SK-N-SH (cell line): ENCODE results near the gene CCDC13. TPM values are rescaled to one million over a fixed set of nuclear protein-coding genes. Genes with fewer than 3 reads are reported as not detected.

Source experiments
- CTCF ChIA-PET: fragments of 300-600, 350-600 bp; formaldehyde crosslinking; extraction: SDS; loops from one replicate; lab custom pipeline; 2021; lab: Yijun Ruan, JAX
- POLR2A ChIA-PET: fragments of 350-600 bp; sonication (Branson Sonifier 250); formaldehyde crosslinking; extraction: SDS; loops from one replicate; lab custom pipeline; 2020; ENCODE audit warnings: antibody characterized with exemption, inconsistent platforms; lab: Yijun Ruan, JAX
- DNase-seq: peaks from one replicate; pipeline ENCODE4 v3.0.0; 2012
- H2AFZ ChIP-seq: fragments of 200-600 bp; sonication (generic); 2 replicates; pipeline ENCODE4 v1.8.1; 2016; ENCODE audit warnings: antibody characterized with exemption, mild to moderate bottlenecking, low read depth
- H3F3A ChIP-seq: fragments of 200-600 bp; sonication (generic); replicated peaks from 2 replicates; pipeline ENCODE3; 2016; ENCODE audit warnings: antibody characterized with exemption, mild to moderate bottlenecking; ENCODE audit not compliant: insufficient read depth
- H3K27ac ChIP-seq, 2 experiments: fragments of 200-500 bp in 1 of 2; fragments of 200-600 bp in 1 of 2; sonication (Bioruptor generic) in 1 of 2; sonication (generic), shearing (Covaris generic) in 1 of 2; 2 replicates each; pipeline versions ENCODE4 v1.5.1 to v1.6.1; 2014 to 2016; ENCODE audit warnings: low read depth in 2 of 2, inconsistent platforms in 1 of 2, low read length in 1 of 2, mild to moderate bottlenecking in 1 of 2, mixed read lengths in 1 of 2
- H3K27me3 ChIP-seq: fragments of 200-600 bp; sonication (generic), shearing (Covaris generic); 2 replicates; pipeline ENCODE4 v1.6.1; 2016; ENCODE audit warnings: mixed run types; ENCODE audit not compliant: insufficient read depth
- H3K36me3 ChIP-seq, 2 experiments: fragments of 200-500 bp in 1 of 2; fragments of 200-600 bp in 1 of 2; sonication (Bioruptor generic) in 1 of 2; sonication (generic) in 1 of 2; replicated peaks in 1 of 2; 2 replicates each; pipeline versions ENCODE3 to v1.5.1; 2014 to 2016; ENCODE audit warnings: low read length in 1 of 2, mild to moderate bottlenecking in 1 of 2; ENCODE audit not compliant: insufficient read depth in 2 of 2, control insufficient read depth in 1 of 2
- H3K4me1 ChIP-seq, 2 experiments: fragments of 200-500 bp in 1 of 2; fragments of 200-600 bp in 1 of 2; sonication (Bioruptor generic) in 1 of 2; sonication (generic), shearing (Covaris generic) in 1 of 2; 2 replicates each; pipeline versions ENCODE4 v1.5.1 to v1.6.1; 2014 to 2016; ENCODE audit warnings: low read depth in 1 of 2, low read length in 1 of 2, mixed run types in 1 of 2; ENCODE audit not compliant: insufficient read depth in 2 of 2, control insufficient read depth in 1 of 2
- H3K4me2 ChIP-seq: fragments of 200-600 bp; sonication (generic), shearing (Covaris generic); 2 replicates; pipeline ENCODE4 v1.6.1; 2017; ENCODE audit warnings: mixed run types
- H3K4me3 ChIP-seq, 2 experiments: fragments of 200-500 bp in 1 of 2; fragments of 200-600 bp in 1 of 2; sonication (Bioruptor generic) in 1 of 2; sonication (generic), shearing (Covaris generic) in 1 of 2; 2 replicates each; pipeline versions ENCODE4 v1.5.1 to v1.8.1; 2014 to 2016; ENCODE audit warnings: low read depth in 2 of 2, inconsistent platforms in 1 of 2, low read length in 1 of 2, mild to moderate bottlenecking in 1 of 2, mixed read lengths in 1 of 2, moderate library complexity in 1 of 2
- H3K79me2 ChIP-seq: fragments of 200-600 bp; sonication (generic); 2 replicates; pipeline ENCODE4 v1.8.1; 2017; ENCODE audit warnings: mild to moderate bottlenecking; ENCODE audit not compliant: insufficient read depth
- H3K9ac ChIP-seq: fragments of 200-600 bp; sonication (generic); 2 replicates; pipeline ENCODE4 v1.6.1; 2017; ENCODE audit warnings: mixed run types
- H3K9me2 ChIP-seq: fragments of 200-600 bp; sonication (generic); 2 replicates; pipeline ENCODE4 v1.6.1; 2017; ENCODE audit warnings: mixed run types
- H3K9me3 ChIP-seq: fragments of 200-600 bp; sonication (generic); 2 replicates; pipeline ENCODE4 v1.6.1; 2017; ENCODE audit warnings: mixed run types, mild to moderate bottlenecking, moderate library complexity
- H4K20me1 ChIP-seq: fragments of 200-600 bp; sonication (generic); 2 replicates; pipeline ENCODE4 v1.6.1; 2017; ENCODE audit warnings: mild to moderate bottlenecking, mixed run types; ENCODE audit not compliant: insufficient read depth
- CHD2 ChIP-seq: fragments of 150-350 bp; IDR thresholded peaks from 2 replicates; pipeline ENCODE4 v1.6.1; 2018; ENCODE audit warnings: low read length; ENCODE audit not compliant: partially characterized antibody
- EP300 ChIP-seq, 2 experiments: IDR thresholded peaks; 2 replicates each; pipeline versions ENCODE4 v1.4.0 to v1.6.1; 2012; ENCODE audit warnings: borderline replicate concordance in 1 of 2, low read depth in 1 of 2, low read length in 1 of 2
- EZH2phosphoT487 ChIP-seq: fragments of 200-600 bp; sonication (generic); IDR thresholded peaks from 2 replicates; pipeline ENCODE4 v1.6.1; 2017; ENCODE audit warnings: low read depth, mixed run types, mild to moderate bottlenecking, antibody characterized with exemption, moderate library complexity, borderline replicate concordance
- GABPA ChIP-seq: IDR thresholded peaks from 2 replicates; pipeline ENCODE4 v1.4.0; 2012; ENCODE audit warnings: low read depth, mild to moderate bottlenecking
- GATA2 ChIP-seq: sonication (generic); formaldehyde crosslinking; IDR thresholded peaks from 2 replicates; pipeline ENCODE4 v1.5.0; 2020; ENCODE audit warnings: mild to moderate bottlenecking, missing genetic modification reagents
- JUND ChIP-seq: IDR thresholded peaks from 2 replicates; pipeline ENCODE4 v1.4.0; 2012
- MXI1 ChIP-seq: IDR thresholded peaks from 2 replicates; pipeline ENCODE4 v1.6.1; 2012; ENCODE audit warnings: mild to moderate bottlenecking, low read depth, low read length, improper control_type of control experiment
- NFIC ChIP-seq: IDR thresholded peaks from 2 replicates; pipeline ENCODE4 v1.4.0; 2012; ENCODE audit warnings: borderline replicate concordance
- NRF1 ChIP-seq: IDR thresholded peaks from 2 replicates; pipeline ENCODE4 v1.6.1; 2012; ENCODE audit warnings: low read depth, mild to moderate bottlenecking, low read length
- POLR2AphosphoS5 ChIP-seq: IDR thresholded peaks from 2 replicates; pipeline ENCODE4 v1.6.1; 2012; ENCODE audit warnings: low read depth, low read length
- SIN3A ChIP-seq: IDR thresholded peaks from 2 replicates; pipeline ENCODE4 v1.6.1; 2012; ENCODE audit warnings: low read depth, mild to moderate bottlenecking, low read length, moderate library complexity, borderline replicate concordance
- SMC3 ChIP-seq: IDR thresholded peaks from 2 replicates; pipeline ENCODE4 v1.6.1; 2012; ENCODE audit warnings: low read depth, low read length, improper control_type of control experiment
- TAF1 ChIP-seq: IDR thresholded peaks from 2 replicates; pipeline ENCODE4 v1.6.1; 2012; ENCODE audit warnings: low read depth, mild to moderate bottlenecking, low read length, moderate library complexity, borderline replicate concordance
- TCF12 ChIP-seq: IDR thresholded peaks from 2 replicates; pipeline ENCODE4 v1.4.0; 2012
- TEAD4 ChIP-seq: IDR thresholded peaks from 2 replicates; pipeline ENCODE4 v1.4.0; 2012; ENCODE audit warnings: mild to moderate bottlenecking, borderline replicate concordance; ENCODE audit not compliant: insufficient read depth
- YY1 ChIP-seq: IDR thresholded peaks from 2 replicates; pipeline ENCODE4 v1.4.0; 2012; ENCODE audit warnings: low read depth, mild to moderate bottlenecking
- WGBS: methylation state at CpG from one replicate; pipeline ENCODE4 v1.1.6; 2017; ENCODE audit warnings: low lambda C conversion rate; 5-methylcytosine and 5-hydroxymethylcytosine counted together
- polyA plus RNA-seq, 3 experiments: library from polyadenylated mRNA; depleted of rRNA; stranded (reverse); fragments of >200 nt; gene quantifications; 2 replicates each; pipeline ENCODE4 v1.2.3, GENCODE V29; 2012
- TF ChIP-seq, protein P1 (sequence below): fragments of 200-600 bp; sonication (generic); IDR thresholded peaks from 2 replicates; pipeline ENCODE4 v1.6.1; 2017; ENCODE audit warnings: antibody characterized with exemption, mild to moderate bottlenecking, moderate library complexity
- TF ChIP-seq, protein P2 (sequence below): IDR thresholded peaks from 2 replicates; pipeline ENCODE4; 2012
- TF ChIP-seq, protein P3 (sequence below): IDR thresholded peaks from 2 replicates; pipeline ENCODE4 v1.4.0; 2012; ENCODE audit warnings: low read depth

Gene CCDC13
- polyA plus RNA-seq, 1 of the 3 experiments (the other 2 are of a cell fraction) = 0.66 TPM

DNA sequence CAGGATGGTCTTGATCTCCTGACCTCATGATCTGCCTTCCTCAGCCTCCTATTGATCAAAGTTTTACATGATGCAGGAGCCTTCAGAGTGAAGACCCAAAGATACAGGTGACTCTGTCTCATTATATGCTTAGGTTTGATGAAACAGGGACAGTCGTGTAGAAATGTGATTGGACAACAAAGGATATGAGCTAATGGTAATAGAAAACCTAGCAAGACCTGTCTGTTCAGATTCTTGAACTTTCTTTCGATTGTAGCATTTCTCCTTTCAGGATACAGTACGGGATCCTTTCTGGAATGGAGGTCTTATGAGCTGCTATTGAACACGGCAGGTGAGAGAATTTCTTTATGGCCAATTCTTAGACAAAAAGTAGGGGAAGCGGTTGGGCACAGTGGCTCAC, 36.1 kb upstream of the CCDC13 start, which contains the start of gene ACKR2:
TSS of gene ACKR2 (plus strand) at position 244 of the 400 bp plus-strand sequence. CDS start 55,058 bp downstream, outside the sequence.
- ChIA-PET POLR2A (no interaction called here), CTCF (interaction anchor here (0.8 to 1.0 kb wide), 2 partner anchors 10 to 30 kb away, joined by 3 to 4 read pairs; no protein-coding TSS in a partner anchor)
- TF ChIP-seq SIN3A (no peak), POLR2AphosphoS5 (no peak), TAF1 (no peak), EP300 (IDR thresholded peaks at IDR 0.05; ENCODE audit: borderline replicate concordance in 1 of 2, low read depth in 1 of 2, low read length in 1 of 2) (no peak), TEAD4 (no peak), YY1 (no peak), MXI1 (no peak), GATA2 (CRISPR knock-in tag) (no peak), CHD2 (no peak)
- TF ChIP-seq, protein P1, sequence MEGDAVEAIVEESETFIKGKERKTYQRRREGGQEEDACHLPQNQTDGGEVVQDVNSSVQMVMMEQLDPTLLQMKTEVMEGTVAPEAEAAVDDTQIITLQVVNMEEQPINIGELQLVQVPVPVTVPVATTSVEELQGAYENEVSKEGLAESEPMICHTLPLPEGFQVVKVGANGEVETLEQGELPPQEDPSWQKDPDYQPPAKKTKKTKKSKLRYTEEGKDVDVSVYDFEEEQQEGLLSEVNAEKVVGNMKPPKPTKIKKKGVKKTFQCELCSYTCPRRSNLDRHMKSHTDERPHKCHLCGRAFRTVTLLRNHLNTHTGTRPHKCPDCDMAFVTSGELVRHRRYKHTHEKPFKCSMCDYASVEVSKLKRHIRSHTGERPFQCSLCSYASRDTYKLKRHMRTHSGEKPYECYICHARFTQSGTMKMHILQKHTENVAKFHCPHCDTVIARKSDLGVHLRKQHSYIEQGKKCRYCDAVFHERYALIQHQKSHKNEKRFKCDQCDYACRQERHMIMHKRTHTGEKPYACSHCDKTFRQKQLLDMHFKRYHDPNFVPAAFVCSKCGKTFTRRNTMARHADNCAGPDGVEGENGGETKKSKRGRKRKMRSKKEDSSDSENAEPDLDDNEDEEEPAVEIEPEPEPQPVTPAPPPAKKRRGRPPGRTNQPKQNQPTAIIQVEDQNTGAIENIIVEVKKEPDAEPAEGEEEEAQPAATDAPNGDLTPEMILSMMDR = no peak
- TF ChIP-seq, protein P2, sequence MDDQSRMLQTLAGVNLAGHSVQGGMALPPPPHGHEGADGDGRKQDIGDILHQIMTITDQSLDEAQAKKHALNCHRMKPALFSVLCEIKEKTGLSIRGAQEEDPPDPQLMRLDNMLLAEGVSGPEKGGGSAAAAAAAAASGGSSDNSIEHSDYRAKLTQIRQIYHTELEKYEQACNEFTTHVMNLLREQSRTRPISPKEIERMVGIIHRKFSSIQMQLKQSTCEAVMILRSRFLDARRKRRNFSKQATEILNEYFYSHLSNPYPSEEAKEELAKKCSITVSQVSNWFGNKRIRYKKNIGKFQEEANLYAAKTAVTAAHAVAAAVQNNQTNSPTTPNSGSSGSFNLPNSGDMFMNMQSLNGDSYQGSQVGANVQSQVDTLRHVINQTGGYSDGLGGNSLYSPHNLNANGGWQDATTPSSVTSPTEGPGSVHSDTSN = no peak
- TF ChIP-seq, protein P3, sequence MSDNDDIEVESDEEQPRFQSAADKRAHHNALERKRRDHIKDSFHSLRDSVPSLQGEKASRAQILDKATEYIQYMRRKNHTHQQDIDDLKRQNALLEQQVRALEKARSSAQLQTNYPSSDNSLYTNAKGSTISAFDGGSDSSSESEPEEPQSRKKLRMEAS = no peak
- no peaks in the 10 kb centered on the region for H3K79me2 ChIP-seq
- DNase-seq = no peak
- H4K20me1 ChIP-seq = no peaks in the 10 kb centered on the region
- no peaks in the 10 kb centered on the region for H3F3A ChIP-seq
- 56% methylated on average over 5 of the region's 5 CpGs for WGBS
- H3K4me3 ChIP-seq = no peak within 1 kb of the TSS
- H3K4me2 ChIP-seq = no peak within 1 kb of the TSS
- peaks cover 0 to 3% of the 10 kb centered on the region in 2 experiments; a peak in 1 of 4 replicates for H3K4me1 ChIP-seq
- no peaks in the 10 kb centered on the region for H3K9me2 ChIP-seq
- H2AFZ ChIP-seq = no peak within 1 kb of the TSS
- H3K36me3 ChIP-seq = no peaks in the 10 kb centered on the region
- no peaks in the 10 kb centered on the region for H3K9me3 ChIP-seq
- no peaks in the 10 kb centered on the region for H3K27me3 ChIP-seq
- no peak within 1 kb of the TSS for H3K9ac ChIP-seq
- no peak within 1 kb of the TSS for H3K27ac ChIP-seq

DNA sequence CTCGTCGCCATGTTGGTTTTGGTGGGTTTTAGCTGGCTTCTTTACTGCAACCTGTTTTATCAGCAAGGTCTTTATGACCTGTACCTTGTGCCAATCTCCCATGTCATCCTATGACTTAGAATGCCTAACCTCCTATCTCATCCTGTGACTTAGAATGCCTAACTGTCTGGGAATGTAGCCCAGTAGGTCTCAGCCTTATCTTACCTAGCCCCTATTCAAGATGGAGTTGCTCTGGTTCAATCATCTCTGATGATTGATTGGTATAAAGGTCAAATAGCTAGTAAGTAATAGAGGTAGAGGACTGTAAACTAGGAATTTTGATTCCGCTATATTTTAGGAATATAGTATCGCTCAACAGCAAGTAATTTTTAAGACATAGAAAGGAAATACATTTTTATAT, 34.9 kb upstream of the CCDC13 start:
- Histone ChIP-seq H3K9ac (no peak overlapping the region), H3K9me3 (no peaks in the 10 kb centered on the region), H3K4me3 (no peak overlapping the region), H2AFZ (no peak overlapping the region), H3F3A (peaks cover 4% of the 10 kb centered on the region), H3K4me1 (peaks cover 0 to 8% of the 10 kb centered on the region in 2 experiments; a peak in 2 of 4 replicates), H3K9me2 (no peaks in the 10 kb centered on the region), H3K4me2 (no peak overlapping the region), H4K20me1 (no peaks in the 10 kb centered on the region), H3K79me2 (peaks cover 11% of the 10 kb centered on the region), H3K27ac (no peak overlapping the region), H3K27me3 (no peaks in the 10 kb centered on the region), H3K36me3 (no peaks in the 10 kb centered on the region)
- CTCF ChIA-PET = interaction anchor here (0.7 to 3.6 kb wide), 3 partner anchors 23 to 74 kb away, joined by 3 to 15 read pairs (median 3); no protein-coding TSS in a partner anchor
- DNase-seq = no peak
- WGBS = 91% methylated on average over 4 of the region's 4 CpGs
- POLR2A ChIA-PET = no interaction called here
- no peak for TF ChIP-seq SMC3
- no peak for TF ChIP-seq GABPA
- no peak for TF ChIP-seq JUND
- no peak for TF ChIP-seq YY1
- no peak for TF ChIP-seq SIN3A
- no peak for TF ChIP-seq NFIC
- no peak for TF ChIP-seq NRF1
- no peak for TF ChIP-seq TEAD4
- TF ChIP-seq EZH2phosphoT487 = no peak
- TF ChIP-seq TCF12 = no peak
- no peak for TF ChIP-seq GATA2 (CRISPR knock-in tag)
